CD4-positive, CD25-positive, alpha-beta regulatory T cell (primary cell): Measurements from ENCODE around the gene MTHFD1L. TPM values are rescaled to one million over a fixed set of nuclear protein-coding genes. Genes with fewer than 3 reads are reported as not detected.

ENCODE experiments used
- ATAC-seq, 2 donors: fragments of 150-1000 bp; cut with Tn5 transposase; one replicate each; pipeline ENCODE4 v1.10.0; 2021; ENCODE audit warnings: low read depth in 2 of 2, moderate number of reproducible peaks in 2 of 2, moderate library complexity in 1 of 2
- DNase-seq, 3 donors: peaks; one replicate each; pipeline versions ENCODE4 v3.0.0 to v3.0.0-alpha.2; 2012 to 2022; ENCODE audit warnings: mixed read lengths in 1 of 3
- H3K27ac ChIP-seq: one replicate; pipeline ENCODE4 v1.7.0; 2013; ENCODE audit warnings: mild to moderate bottlenecking, low read length; ENCODE audit not compliant: insufficient read depth, poor library complexity, severe bottlenecking
- H3K27me3 ChIP-seq: one replicate; pipeline ENCODE4 v1.7.0; 2013; ENCODE audit warnings: low read length; ENCODE audit not compliant: control insufficient read depth, insufficient read depth
- H3K36me3 ChIP-seq: one replicate; pipeline ENCODE4 v1.7.0; 2013; ENCODE audit warnings: mild to moderate bottlenecking, low read length, moderate library complexity; ENCODE audit not compliant: control insufficient read depth, insufficient read depth
- H3K4me1 ChIP-seq: 2 replicates; pipeline ENCODE4 v1.7.0; 2013; ENCODE audit warnings: mild to moderate bottlenecking, low read length; ENCODE audit not compliant: insufficient read depth, control insufficient read depth, poor library complexity, severe bottlenecking
- H3K4me3 ChIP-seq: one replicate; pipeline ENCODE4 v1.7.0; 2013; ENCODE audit warnings: low read depth, mild to moderate bottlenecking, low read length, moderate library complexity
- H3K9me3 ChIP-seq, 2 experiments: 1 replicate in 1 of 2; 2 replicates in 1 of 2; pipeline ENCODE4 v1.7.0; 2013; ENCODE audit warnings: low read length in 2 of 2, mild to moderate bottlenecking in 1 of 2, moderate library complexity in 1 of 2; ENCODE audit not compliant: control insufficient read depth in 2 of 2
- H3K27ac Mint-ChIP-seq, 3 donors: one replicate each; pipeline ENCODE4 v1.8.0; 2020 to 2022; ENCODE audit warnings: mild to moderate bottlenecking in 3 of 3, mixed read lengths in 3 of 3, moderate library complexity in 2 of 3
- H3K27me3 Mint-ChIP-seq: one replicate; pipeline ENCODE4 v1.8.0; 2022; ENCODE audit warnings: mild to moderate bottlenecking, mixed read lengths
- H3K36me3 Mint-ChIP-seq: one replicate; pipeline ENCODE4 v1.8.0; 2020; ENCODE audit warnings: mixed read lengths
- H3K4me1 Mint-ChIP-seq, 4 donors: one replicate each; pipeline ENCODE4 v1.8.0; 2020 to 2022; ENCODE audit warnings: mixed read lengths in 4 of 4, mild to moderate bottlenecking in 1 of 4
- H3K4me3 Mint-ChIP-seq, 4 donors: one replicate each; pipeline ENCODE4 v1.8.0; 2020 to 2022; ENCODE audit warnings: mild to moderate bottlenecking in 4 of 4, mixed read lengths in 4 of 4, moderate library complexity in 3 of 4
- H3K9me3 Mint-ChIP-seq, 7 donors: one replicate each; pipeline ENCODE4 v1.8.0; 2020 to 2022; ENCODE audit warnings: mixed read lengths in 7 of 7, mild to moderate bottlenecking in 3 of 7, moderate library complexity in 2 of 7
- polyA plus RNA-seq, 4 donors: library from polyadenylated mRNA; unstranded; fragments of 300-500 nt; fragmentation: Illumina TruSeq; gene quantifications; one replicate each; pipeline ENCODE4 v1.2.3, GENCODE V29; 2021
- total RNA-seq: library from RNA; stranded (reverse); gene quantifications from one replicate; pipeline ENCODE4 v1.2.3, GENCODE V29; 2022

MTHFD1L gene
- total and polyA plus RNA-seq, 5 donors from 2014 or later = 2.0 to 11.1 (median 3.4) TPM

GRCh38 chr6:150939399-150939798, 73.9 kb downstream of the MTHFD1L start:
- Histone ChIP-seq H3K4me1 (no peaks in the 10 kb centered on the region), H3K9me3 (no peaks in the 10 kb centered on the region), H3K27me3 (no peaks in the 10 kb centered on the region), H3K4me3 (no peak overlapping the region), H3K27ac (no peak overlapping the region), H3K36me3 (no peaks in the 10 kb centered on the region)
- peaks cover 17% of the 10 kb centered on the region for H3K36me3 Mint-ChIP-seq
- ATAC-seq (no peak), DNase-seq (no peak)
- no peaks in the 10 kb centered on the region for H3K27me3 Mint-ChIP-seq
- H3K4me1 Mint-ChIP-seq = peaks cover 0 to 3% (median 0%) of the 10 kb centered on the region in 4 donors
- peak overlapping the region in 1 of 3 donors; percentile 62 for H3K27ac Mint-ChIP-seq
- H3K9me3 Mint-ChIP-seq = peaks cover 0 to 2% (median 0%) of the 10 kb centered on the region in 7 donors
- no peak overlapping the region for H3K4me3 Mint-ChIP-seq

GRCh38 chr6:150940941-150941340, 75.4 kb downstream of the MTHFD1L start:
- no peak overlapping the region for H3K27ac ChIP-seq

GRCh38 chr6:150949526-150949925, 84.0 kb downstream of the MTHFD1L start:
- no peak overlapping the region for H3K27ac ChIP-seq
- ATAC-seq (no peak), DNase-seq (no peak)
- no peaks in the 10 kb centered on the region for H3K27me3 ChIP-seq
- no peak overlapping the region for H3K4me3 ChIP-seq
- H3K9me3 ChIP-seq = no peaks in the 10 kb centered on the region
- Mint-ChIP-seq H3K27ac (peak overlapping the region in 1 of 3 donors; percentile 21), H3K9me3 (no peaks in the 10 kb centered on the region), H3K36me3 (peaks cover 34% of the 10 kb centered on the region), H3K27me3 (no peaks in the 10 kb centered on the region), H3K4me1 (no peaks in the 10 kb centered on the region), H3K4me3 (no peak overlapping the region)
- H3K36me3 ChIP-seq = peaks cover 3% of the 10 kb centered on the region
- no peaks in the 10 kb centered on the region for H3K4me1 ChIP-seq

More at GRCh38 chr6:150940941-150941340, 75.4 kb downstream of the MTHFD1L start:
- Histone ChIP-seq H3K27me3 (no peaks in the 10 kb centered on the region), H3K4me1 (no peaks in the 10 kb centered on the region), H3K9me3 (no peaks in the 10 kb centered on the region), H3K36me3 (no peaks in the 10 kb centered on the region), H3K4me3 (no peak overlapping the region)
- H3K27ac Mint-ChIP-seq = peak overlapping the region in 1 of 3 donors; percentile 59
- H3K27me3 Mint-ChIP-seq = no peaks in the 10 kb centered on the region
- no peak overlapping the region for H3K4me3 Mint-ChIP-seq
- peaks cover 17% of the 10 kb centered on the region for H3K36me3 Mint-ChIP-seq
- H3K9me3 Mint-ChIP-seq = peaks cover 0 to 2% (median 0%) of the 10 kb centered on the region in 7 donors
- DNase-seq (no peak), ATAC-seq (no peak)
- H3K4me1 Mint-ChIP-seq = peaks cover 0 to 3% (median 0%) of the 10 kb centered on the region in 4 donors

- Histone ChIP-seq H3K4me1 (no peaks in the 10 kb centered on the region), H3K27ac (no peak overlapping the region), H3K27me3 (no peaks in the 10 kb centered on the region), H3K4me3 (no peak overlapping the region), H3K9me3 (no peaks in the 10 kb centered on the region), H3K36me3 (peaks cover 3% of the 10 kb centered on the region)
- ATAC-seq = no peak
- no peaks in the 10 kb centered on the region for H3K4me1 Mint-ChIP-seq
- H3K9me3 Mint-ChIP-seq = no peaks in the 10 kb centered on the region
- no peak for DNase-seq
- H3K27me3 Mint-ChIP-seq = no peaks in the 10 kb centered on the region
- H3K36me3 Mint-ChIP-seq = peaks cover 42% of the 10 kb centered on the region
- H3K27ac Mint-ChIP-seq = peak overlapping the region in 1 of 3 donors; percentile 9
- peak overlapping the region in 1 of 4 donors; percentile 63 for H3K4me3 Mint-ChIP-seq
These were observed 88.3 kb downstream of the MTHFD1L start for GRCh38 chr6:150953851-150954250.

GRCh38 chr6:150959166-150959565, 93.7 kb downstream of the MTHFD1L start:
- H3K27me3 ChIP-seq = no peaks in the 10 kb centered on the region
- no peaks in the 10 kb centered on the region for H3K36me3 ChIP-seq
- no peak overlapping the region for H3K27ac ChIP-seq
- no peaks in the 10 kb centered on the region for H3K9me3 Mint-ChIP-seq
- no peak overlapping the region for H3K4me3 ChIP-seq
- no peak for DNase-seq
- H3K27ac Mint-ChIP-seq = peak overlapping the region in 1 of 3 donors; percentile 32
- no peak for ATAC-seq
- no peaks in the 10 kb centered on the region for H3K9me3 ChIP-seq
- H3K4me1 Mint-ChIP-seq = no peaks in the 10 kb centered on the region
- H3K36me3 Mint-ChIP-seq = peaks cover 11% of the 10 kb centered on the region
- H3K4me1 ChIP-seq = no peaks in the 10 kb centered on the region
- H3K4me3 Mint-ChIP-seq = no peak overlapping the region
- no peaks in the 10 kb centered on the region for H3K27me3 Mint-ChIP-seq

- Histone ChIP-seq H3K27me3 (no peaks in the 10 kb centered on the region), H3K36me3 (no peaks in the 10 kb centered on the region), H3K9me3 (no peaks in the 10 kb centered on the region), H3K27ac (no peak overlapping the region), H3K4me1 (no peaks in the 10 kb centered on the region), H3K4me3 (no peak overlapping the region)
- no peak overlapping the region for H3K27ac Mint-ChIP-seq
- no peaks in the 10 kb centered on the region for H3K27me3 Mint-ChIP-seq
- no peaks in the 10 kb centered on the region for H3K9me3 Mint-ChIP-seq
- peaks cover 0 to 2% (median 0%) of the 10 kb centered on the region in 4 donors for H3K4me1 Mint-ChIP-seq
- peaks cover 9% of the 10 kb centered on the region for H3K36me3 Mint-ChIP-seq
- ATAC-seq (no peak), DNase-seq (no peak)
- H3K4me3 Mint-ChIP-seq = no peak overlapping the region
These were observed 96.9 kb downstream of the MTHFD1L start for GRCh38 chr6:150962436-150962835.

GRCh38 chr6:150964765-150965164, 99.3 kb downstream of the MTHFD1L start:
- Mint-ChIP-seq H3K9me3 (no peaks in the 10 kb centered on the region), H3K27me3 (no peaks in the 10 kb centered on the region), H3K36me3 (peaks cover 13% of the 10 kb centered on the region), H3K4me3 (no peak overlapping the region), H3K27ac (no peak overlapping the region), H3K4me1 (peaks cover 0 to 2% (median 0%) of the 10 kb centered on the region in 4 donors)
- no peaks in the 10 kb centered on the region for H3K27me3 ChIP-seq
- H3K4me1 ChIP-seq = no peaks in the 10 kb centered on the region
- no peaks in the 10 kb centered on the region for H3K9me3 ChIP-seq
- no peak overlapping the region for H3K4me3 ChIP-seq
- DNase-seq = no peak
- no peak overlapping the region for H3K27ac ChIP-seq
- H3K36me3 ChIP-seq = no peaks in the 10 kb centered on the region
- no peak for ATAC-seq

GRCh38 chr6:150966786-150967185, 101.3 kb downstream of the MTHFD1L start:
- no peaks in the 10 kb centered on the region for H3K4me1 ChIP-seq
- no peak for DNase-seq
- no peaks in the 10 kb centered on the region for H3K27me3 ChIP-seq
- Mint-ChIP-seq H3K4me1 (peaks cover 0 to 2% (median 0%) of the 10 kb centered on the region in 4 donors), H3K4me3 (no peak overlapping the region), H3K27ac (peak overlapping the region in 1 of 3 donors; percentile 77), H3K36me3 (peaks cover 17% of the 10 kb centered on the region), H3K9me3 (no peaks in the 10 kb centered on the region), H3K27me3 (no peaks in the 10 kb centered on the region)
- H3K27ac ChIP-seq = no peak overlapping the region
- no peaks in the 10 kb centered on the region for H3K36me3 ChIP-seq
- ATAC-seq = no peak
- H3K9me3 ChIP-seq = no peaks in the 10 kb centered on the region
- no peak overlapping the region for H3K4me3 ChIP-seq
